ENCODE data around the gene NFE2L3. TPM values are rescaled to one million over a fixed set of nuclear protein-coding genes. Genes with fewer than 3 reads are reported as not detected.
A peak's percentile ranks its signal among the peaks of the same experiment; 100 is the strongest.

NFE2L3 gene
- total and polyA plus RNA-seq, 9 of the 15 experiments (the other 6 are each of a cell fraction or from before 2014, with no cell fraction given) = 2.9 to 16.9 (median 12.4) TPM

- TF ChIP-seq SREBF1 (IDR thresholded peaks at IDR 0.05; ENCODE audit: borderline replicate concordance, low read depth, low read length) (no peak), SFPQ (IDR thresholded peaks at IDR 0.05; ENCODE audit: low read depth, low read length) (no peak; the same call in 1 of the 2 replicates), SMARCE1 (IDR thresholded peaks at IDR 0.05) (no peak), ZNF431 (CRISPR knock-in tag; IDR thresholded peaks at IDR 0.05) (no peak), RNF2 (IDR thresholded peaks at IDR 0.05) (no peak), ZNF24 (IDR thresholded peaks at IDR 0.05) (no peak), CREB3L1 (IDR thresholded peaks at IDR 0.05; ENCODE audit: borderline replicate concordance, low read depth) (no peak; the same call in 1 of the 2 replicates), NFATC3 (IDR thresholded peaks at IDR 0.05) (no peak), MXI1 (IDR thresholded peaks at IDR 0.05; ENCODE audit: low read depth, low read length) (no peak; the same call in 1 of the 2 replicates), NFRKB (IDR thresholded peaks at IDR 0.05; ENCODE audit: low read depth) (no peak), COPS2 (conservative IDR thresholded peaks at IDR 0.05) (no peak), ZNF263 (CRISPR knock-in tag; IDR thresholded peaks at IDR 0.05; ENCODE audit: borderline replicate concordance) (no peak), ZNF589 (CRISPR knock-in tag; IDR thresholded peaks at IDR 0.05; ENCODE audit: low read depth) (no peak), MIER1 (IDR thresholded peaks at IDR 0.05; ENCODE audit: low read depth) (no peak), ZKSCAN8 (CRISPR knock-in tag; IDR thresholded peaks at IDR 0.05) (no peak), ARNT (IDR thresholded peaks at IDR 0.05) (no peak; a peak in 2 of 4 replicates), BCOR (IDR thresholded peaks at IDR 0.05) (no peak), KDM4B (IDR thresholded peaks at IDR 0.05; ENCODE audit: borderline replicate concordance in 2 of 2, low read depth in 1 of 2) (no peak), KDM2B (CRISPR knock-in tag; IDR thresholded peaks at IDR 0.05) (no peak), GATAD2B (IDR thresholded peaks at IDR 0.05; ENCODE audit: borderline replicate concordance) (peak; percentile 35; the same call in 1 of the 2 replicates), ZC3H4 (CRISPR knock-in tag; IDR thresholded peaks at IDR 0.05; ENCODE audit: borderline replicate concordance) (no peak), ZSCAN32 (CRISPR knock-in tag; IDR thresholded peaks at IDR 0.05) (peak; percentile 88), CEBPG (CRISPR knock-in tag; IDR thresholded peaks at IDR 0.05) (peak; percentile 92), CEBPG (tag; conservative IDR thresholded peaks at IDR 0.05 in 1 of 2, IDR thresholded peaks at IDR 0.05 in 1 of 2) (peak; percentile 92 to 95), SRSF3 (IDR thresholded peaks at IDR 0.05; ENCODE audit: insufficient read depth, low read length) (no peak), MCM5 (IDR thresholded peaks at IDR 0.05; ENCODE audit: low read depth) (no peak)
These were observed 35.6 kb downstream of the NFE2L3 start (continued) for GRCh38 chr7:26187380-26188205.
